Measurements from ENCODE around the gene ILRUN.
"Not testable (repeated sequence)": the region's sequence is repeated elsewhere in the genome, so short reads cannot be mapped to it uniquely, and the experiment has no call there.

Gene ILRUN

GRCh38 chr6:34695729-34696188 lies 808 bp downstream of the ILRUN start:
- TF ChIP-seq POLR2AphosphoS5 (IDR thresholded peaks at IDR 0.05; ENCODE audit: low read depth, low read length) (no peak), POLR2A (IDR thresholded peaks at IDR 0.05; ENCODE audit: low read depth, low read length) (no peak), TAF1 (IDR thresholded peaks at IDR 0.05; ENCODE audit: borderline replicate concordance, low read depth, low read length) (no peak)
- FAIRE-seq (no peak), DNase-seq (ENCODE audit: insufficient read length) (no peak)

- TF ChIP-seq POLR2A (IDR thresholded peaks at IDR 0.05; ENCODE audit: low read depth, low read length), result no peak
- DNase-seq (ENCODE audit: insufficient read length), result no peak
- no peak for FAIRE-seq
These were observed 4.3 kb downstream of the ILRUN start for GRCh38 chr6:34692280-34692679.

GRCh38 chr6:34689742-34690141 lies 6.8 kb downstream of the ILRUN start:
- DNase-seq (ENCODE audit: insufficient read length) (no peak), FAIRE-seq (no peak)
- TF ChIP-seq POLR2AphosphoS5 (IDR thresholded peaks at IDR 0.05; ENCODE audit: low read depth, low read length) (no peak), POLR2A (IDR thresholded peaks at IDR 0.05; ENCODE audit: low read depth, low read length) (no peak), TAF1 (IDR thresholded peaks at IDR 0.05; ENCODE audit: borderline replicate concordance, low read depth, low read length) (no peak)

DNA sequence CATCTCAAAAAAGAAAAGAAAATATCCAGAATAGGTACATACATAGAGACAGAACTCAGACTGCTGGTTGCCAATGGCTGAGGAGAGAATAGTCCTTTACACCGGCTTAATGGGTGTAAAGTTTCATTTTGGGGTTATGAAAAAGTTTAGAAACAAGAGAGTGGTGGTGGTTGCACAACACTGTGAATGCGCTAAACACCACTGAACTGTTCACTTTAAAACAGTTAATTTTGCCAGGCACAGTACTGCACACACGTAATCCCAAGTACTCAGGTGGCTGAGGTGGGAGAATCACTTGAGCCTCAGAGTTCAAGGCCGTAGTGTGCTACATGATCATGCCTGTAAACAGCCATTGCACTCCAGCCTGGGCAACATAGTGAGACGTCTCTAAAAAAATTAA lies 7.6 kb downstream of the ILRUN start:
- TF ChIP-seq TAF1 (IDR thresholded peaks at IDR 0.05; ENCODE audit: borderline replicate concordance, low read depth, low read length) (no peak), POLR2A (IDR thresholded peaks at IDR 0.05; ENCODE audit: low read depth, low read length) (no peak), POLR2AphosphoS5 (IDR thresholded peaks at IDR 0.05; ENCODE audit: low read depth, low read length) (no peak)
- DNase-seq (ENCODE audit: insufficient read length), result no peak
- FAIRE-seq, result no peak

GRCh38 chr6:34684919-34685318 lies 11.6 kb downstream of the ILRUN start:
- FAIRE-seq, result peak; percentile 38

DNA sequence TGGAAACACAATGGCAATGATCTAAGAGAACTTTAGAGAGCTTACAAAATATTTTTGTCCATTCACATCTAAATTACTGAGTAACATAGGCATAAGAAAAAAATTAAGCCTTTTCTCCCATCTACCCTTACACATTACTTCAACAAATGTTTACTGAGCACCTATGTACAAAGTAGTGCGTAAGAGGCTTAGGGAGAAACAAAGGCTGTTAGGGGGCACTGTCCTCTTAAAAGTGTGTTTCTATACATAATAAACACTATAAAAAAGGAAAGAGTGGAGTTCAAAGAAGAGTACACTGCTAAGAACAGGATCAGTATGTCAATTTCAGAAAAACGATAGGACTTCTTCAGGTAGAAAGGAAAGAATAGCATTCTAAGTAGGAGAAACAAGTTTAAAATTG lies 12.2 kb downstream of the ILRUN start:
- no peak for TF ChIP-seq TAF1 (IDR thresholded peaks at IDR 0.05; ENCODE audit: borderline replicate concordance, low read depth, low read length)
- no peak for TF ChIP-seq POLR2AphosphoS5 (IDR thresholded peaks at IDR 0.05; ENCODE audit: low read depth, low read length)
- no peak for TF ChIP-seq POLR2A (IDR thresholded peaks at IDR 0.05; ENCODE audit: low read depth, low read length)
- no peak for FAIRE-seq
- no peak for DNase-seq (ENCODE audit: insufficient read length)

More at GRCh38 chr6:34684919-34685318, 11.6 kb downstream of the ILRUN start:
- TF ChIP-seq TAF1 (IDR thresholded peaks at IDR 0.05; ENCODE audit: borderline replicate concordance, low read depth, low read length) (no peak), POLR2AphosphoS5 (IDR thresholded peaks at IDR 0.05; ENCODE audit: low read depth, low read length) (no peak), POLR2A (IDR thresholded peaks at IDR 0.05; ENCODE audit: low read depth, low read length) (no peak)
- no peak for DNase-seq (ENCODE audit: insufficient read length)

DNA sequence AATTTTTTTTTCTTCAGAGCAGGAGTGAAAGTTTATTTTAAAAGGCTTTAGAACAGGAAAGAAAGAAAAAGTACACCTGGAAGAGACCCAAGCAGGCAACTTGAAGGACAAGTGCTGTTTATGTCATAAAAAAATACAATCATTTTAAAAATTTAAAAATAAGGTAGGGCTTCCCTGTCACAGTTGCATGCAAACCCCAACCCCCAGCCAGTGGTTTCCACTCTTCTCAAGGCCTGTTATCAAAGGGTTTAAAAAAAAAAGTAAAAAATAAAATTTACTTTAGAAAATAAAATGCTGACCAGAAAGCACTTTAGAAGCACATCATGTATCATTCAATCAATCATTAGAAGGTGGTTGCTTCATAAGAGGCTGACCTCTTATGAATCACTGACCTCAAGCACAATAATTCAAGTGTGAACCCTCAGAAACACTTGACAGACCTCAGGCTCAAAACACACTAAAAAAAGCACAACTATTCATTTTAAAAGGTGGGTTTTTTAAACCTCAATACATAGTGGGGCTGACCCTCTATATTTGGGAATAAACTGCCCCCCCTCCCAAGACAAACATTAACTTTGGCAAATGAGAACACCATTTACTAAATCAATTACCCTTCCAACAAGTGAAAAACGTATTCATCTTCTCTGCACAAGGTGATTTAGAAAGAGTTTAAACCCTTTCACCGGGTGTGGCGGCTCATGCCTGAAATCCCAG lies 15.6 kb downstream of the ILRUN start:
- DNase-seq (ENCODE audit: insufficient read length) (no peak), FAIRE-seq (no peak)
- TF ChIP-seq POLR2AphosphoS5 (IDR thresholded peaks at IDR 0.05; ENCODE audit: low read depth, low read length), result no peak
- TF ChIP-seq TAF1 (IDR thresholded peaks at IDR 0.05; ENCODE audit: borderline replicate concordance, low read depth, low read length), result no peak
- no peak for TF ChIP-seq POLR2A (IDR thresholded peaks at IDR 0.05; ENCODE audit: low read depth, low read length)

GRCh38 chr6:34680313-34680712 lies 16.3 kb downstream of the ILRUN start:
- not testable (repeated sequence) for FAIRE-seq; DNase-seq (ENCODE audit: insufficient read length)

DNA sequence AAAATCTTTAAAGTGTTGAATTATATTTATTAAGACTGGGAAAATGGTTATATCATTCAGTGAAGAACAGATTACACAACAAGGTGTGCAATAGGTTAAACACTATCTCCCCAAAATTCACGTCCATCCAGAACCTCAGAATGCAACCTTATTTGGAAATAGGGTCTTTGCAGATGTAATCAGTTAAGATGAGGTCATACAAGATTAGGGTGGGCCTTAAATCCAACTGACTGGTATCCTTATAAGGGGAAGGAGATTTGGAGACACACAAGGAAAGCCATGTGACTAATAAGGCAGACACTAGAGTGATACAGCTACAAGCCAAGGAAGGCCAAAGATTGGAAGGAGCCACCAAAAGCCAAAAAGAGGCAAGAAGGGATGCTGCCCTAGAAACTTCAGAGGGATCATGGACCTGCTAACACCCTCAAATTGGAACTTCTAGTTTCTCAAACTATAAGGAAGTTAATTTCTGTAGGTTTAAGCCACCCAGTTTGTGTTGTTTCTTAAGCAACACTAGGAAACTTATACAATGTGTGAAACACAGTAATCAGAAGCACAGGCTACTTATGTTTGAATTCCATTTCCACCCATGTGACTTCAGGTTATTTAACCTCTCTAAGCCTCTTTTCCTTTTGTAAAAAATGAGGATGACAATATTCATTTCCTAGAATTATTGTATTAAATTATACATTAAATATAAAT lies 16.9 kb downstream of the ILRUN start:
- FAIRE-seq (peak; percentile 5), DNase-seq (ENCODE audit: insufficient read length) (no peak)
- no peak for TF ChIP-seq POLR2A (IDR thresholded peaks at IDR 0.05; ENCODE audit: low read depth, low read length)
- no peak for TF ChIP-seq POLR2AphosphoS5 (IDR thresholded peaks at IDR 0.05; ENCODE audit: low read depth, low read length)

DNA sequence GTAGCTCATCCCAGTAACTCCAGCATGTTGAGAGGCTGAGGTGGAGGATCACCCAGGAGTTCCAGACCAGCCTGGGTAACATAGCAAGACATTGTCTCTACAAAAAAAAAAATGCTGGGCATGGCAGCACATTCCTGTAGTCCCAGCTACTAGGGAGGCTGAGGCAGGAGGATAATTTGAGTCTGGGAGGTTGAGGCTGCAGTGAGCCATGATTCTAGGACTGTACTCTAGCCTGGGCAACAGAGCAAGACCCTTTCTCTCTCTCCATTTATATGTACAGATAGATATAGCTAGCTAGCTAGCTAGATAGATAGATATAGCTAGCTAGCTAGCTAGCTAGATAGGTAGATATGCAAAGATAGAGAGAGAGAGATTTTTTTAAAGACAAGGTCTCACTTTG lies 20.4 kb downstream of the ILRUN start:
- DNase-seq (ENCODE audit: insufficient read length) (no peak), FAIRE-seq (no peak)
- no peak for TF ChIP-seq TAF1 (IDR thresholded peaks at IDR 0.05; ENCODE audit: borderline replicate concordance, low read depth, low read length)
- TF ChIP-seq POLR2A (IDR thresholded peaks at IDR 0.05; ENCODE audit: low read depth, low read length), result no peak
- TF ChIP-seq POLR2AphosphoS5 (IDR thresholded peaks at IDR 0.05; ENCODE audit: low read depth, low read length), result no peak

DNA sequence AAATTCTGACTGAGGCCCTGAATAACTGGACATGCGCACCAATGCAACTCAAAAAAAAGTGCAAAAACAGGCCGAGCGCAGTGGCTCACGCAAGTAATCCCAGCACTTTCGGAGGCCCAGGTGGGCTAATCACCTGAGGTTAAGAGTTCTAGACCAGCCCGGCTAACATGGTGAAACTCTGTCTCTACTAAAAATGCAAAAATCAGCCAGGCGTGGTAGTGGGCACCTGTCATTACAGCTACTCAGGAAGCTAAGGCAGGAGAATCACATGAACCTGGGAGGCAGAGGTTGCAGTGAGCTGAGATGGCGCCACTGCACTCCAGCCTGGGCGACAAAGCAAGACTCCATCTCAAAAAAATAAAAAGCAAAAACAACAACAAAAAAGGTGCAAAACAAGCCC lies 21.6 kb downstream of the ILRUN start:
- DNase-seq (ENCODE audit: insufficient read length), result not testable (repeated sequence)
- FAIRE-seq, result peak; percentile 5

GRCh38 chr6:34674268-34674639 lies 22.3 kb downstream of the ILRUN start:
- peak; percentile 21 for FAIRE-seq
- TF ChIP-seq TAF1 (IDR thresholded peaks at IDR 0.05; ENCODE audit: borderline replicate concordance, low read depth, low read length) (no peak), POLR2AphosphoS5 (IDR thresholded peaks at IDR 0.05; ENCODE audit: low read depth, low read length) (no peak), POLR2A (IDR thresholded peaks at IDR 0.05; ENCODE audit: low read depth, low read length) (no peak)
- no peak for DNase-seq (ENCODE audit: insufficient read length)

DNA sequence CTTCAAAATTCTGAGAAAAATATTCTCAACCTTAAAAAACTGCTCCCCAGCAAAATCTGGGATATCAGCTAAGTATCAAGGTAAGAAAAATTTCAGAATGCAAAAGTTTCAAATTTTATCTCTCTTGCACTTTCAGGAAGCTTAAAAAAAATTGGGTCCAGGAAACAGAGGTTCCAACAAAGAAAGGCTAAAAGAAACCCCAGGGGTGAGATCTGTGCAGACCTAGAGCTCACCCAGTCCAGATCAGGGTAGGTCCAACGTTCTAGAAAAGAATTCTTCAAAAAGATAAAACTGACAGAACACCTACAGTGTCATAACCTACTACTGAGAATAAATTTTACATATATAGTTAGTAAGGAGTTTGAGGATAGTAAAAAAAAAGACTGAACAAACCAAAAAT lies 23.5 kb downstream of the ILRUN start:
- FAIRE-seq, result no peak
- no peak for TF ChIP-seq POLR2AphosphoS5 (IDR thresholded peaks at IDR 0.05; ENCODE audit: low read depth, low read length)
- TF ChIP-seq POLR2A (IDR thresholded peaks at IDR 0.05; ENCODE audit: low read depth, low read length), result no peak; the same call in 1 of the 2 replicates
- TF ChIP-seq TAF1 (IDR thresholded peaks at IDR 0.05; ENCODE audit: borderline replicate concordance, low read depth, low read length), result no peak
- DNase-seq (ENCODE audit: insufficient read length), result no peak

Measured in GM12892 (cell line).